UCSD-AML1 (cell line): ENCODE measurements around the gene SFXN1.
"Not testable (repeated sequence)": the region's sequence is repeated elsewhere in the genome, so short reads cannot be mapped to it uniquely, and the experiment has no call there.

Source experiments
- DNase-seq: peaks from one replicate; lab custom pipeline; 2025; ENCODE audit not compliant: unreplicated experiment; lab: John Stamatoyannopoulos, UW

The SFXN1 gene

DNA sequence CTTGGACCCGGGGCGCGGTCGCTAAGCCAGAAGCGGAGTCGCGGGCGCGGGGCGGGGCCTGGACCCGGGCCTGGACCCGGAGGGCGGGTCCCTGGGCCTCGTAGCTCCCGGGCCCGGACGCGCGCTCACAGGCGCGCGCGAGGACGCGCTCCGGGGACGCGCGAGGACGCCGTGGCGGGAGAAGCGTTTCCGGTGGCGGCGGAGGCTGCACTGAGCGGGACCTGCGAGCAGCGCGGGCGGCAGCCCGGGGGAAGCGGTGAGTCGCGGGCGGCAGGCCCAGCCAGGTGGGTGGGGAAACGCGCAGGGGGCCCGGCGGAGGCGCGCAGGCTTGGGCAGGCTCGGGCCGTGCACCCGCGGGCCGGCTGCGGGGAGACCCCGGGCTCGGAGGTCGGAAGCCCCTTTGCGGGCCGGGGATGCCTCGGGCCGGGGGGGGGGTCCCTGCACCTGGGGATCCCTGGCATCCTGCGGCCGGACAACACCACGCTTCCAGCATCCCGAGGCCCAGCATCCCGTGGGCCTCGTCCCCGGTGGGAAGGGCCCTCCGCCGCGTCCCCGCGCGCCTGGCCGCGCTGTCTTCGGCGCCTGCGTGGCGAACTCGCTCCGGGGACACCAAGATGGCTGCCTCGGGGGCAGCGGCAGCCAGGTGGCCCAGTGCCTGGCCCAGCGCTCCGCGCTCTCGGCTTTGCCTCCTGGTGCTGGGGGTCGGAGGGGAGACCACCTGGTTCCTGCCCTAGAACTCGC, at the start of gene SFXN1:
Gene SFXN1, plus strand, starts transcription at position 177 of the 741 bp plus-strand sequence. CDS start 13,544 bp downstream, outside the sequence.
- DNase-seq: peak; percentile 67

GRCh38 chr5:175434800-175435199, 43.6 kb upstream of the SFXN1 start:
- no peak for DNase-seq

DNA sequence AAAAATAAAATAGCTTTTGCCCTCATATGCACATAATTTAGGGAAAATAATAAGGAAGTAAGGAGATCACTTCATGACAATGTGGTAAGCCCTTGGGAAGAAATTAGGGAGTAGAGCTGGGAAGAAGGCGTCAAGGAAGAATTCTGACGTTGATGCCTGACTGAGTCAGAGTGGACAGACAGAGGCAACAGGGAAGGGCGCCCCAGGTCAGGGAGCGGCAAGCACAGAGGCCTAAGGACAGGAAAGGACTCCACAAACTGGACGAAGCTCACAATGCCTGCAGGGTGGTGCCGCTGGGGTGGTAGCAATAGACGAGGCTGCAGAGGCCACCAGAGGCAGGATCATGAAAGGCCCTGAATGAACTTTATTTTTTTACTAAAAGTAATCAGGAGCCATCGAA, 42.0 kb upstream of the SFXN1 start:
- DNase-seq: no peak

DNA sequence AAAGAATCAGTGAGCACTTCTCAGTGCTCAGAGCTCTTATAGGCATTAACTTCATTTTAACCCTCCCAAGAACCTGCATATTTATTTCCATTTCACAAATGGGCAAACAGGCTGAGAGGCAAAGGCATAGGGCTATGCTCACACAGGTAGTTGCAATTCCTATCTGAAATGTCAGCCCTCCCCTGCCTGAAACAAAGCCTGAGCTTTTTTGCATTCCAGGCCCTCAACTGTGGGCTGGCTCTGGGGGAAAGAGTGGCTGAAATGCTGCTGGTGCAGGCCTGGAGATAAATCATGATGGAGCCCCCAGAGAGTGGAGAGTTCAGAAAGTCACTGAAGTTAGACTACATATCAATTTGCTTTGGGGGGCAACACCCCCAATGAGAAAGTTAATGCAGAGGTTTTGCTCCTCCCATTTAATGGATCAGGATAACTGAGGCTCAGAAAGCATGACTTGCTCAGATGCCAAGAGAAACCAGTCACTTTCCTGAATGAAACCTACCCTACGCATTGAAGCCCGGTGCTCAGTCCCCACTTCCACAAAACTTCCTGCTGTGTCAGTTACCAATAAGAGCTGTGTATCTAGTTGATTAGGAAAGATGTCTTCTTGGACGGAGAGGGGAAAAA, 40.0 kb upstream of the SFXN1 start:
- DNase-seq: no peak

DNA sequence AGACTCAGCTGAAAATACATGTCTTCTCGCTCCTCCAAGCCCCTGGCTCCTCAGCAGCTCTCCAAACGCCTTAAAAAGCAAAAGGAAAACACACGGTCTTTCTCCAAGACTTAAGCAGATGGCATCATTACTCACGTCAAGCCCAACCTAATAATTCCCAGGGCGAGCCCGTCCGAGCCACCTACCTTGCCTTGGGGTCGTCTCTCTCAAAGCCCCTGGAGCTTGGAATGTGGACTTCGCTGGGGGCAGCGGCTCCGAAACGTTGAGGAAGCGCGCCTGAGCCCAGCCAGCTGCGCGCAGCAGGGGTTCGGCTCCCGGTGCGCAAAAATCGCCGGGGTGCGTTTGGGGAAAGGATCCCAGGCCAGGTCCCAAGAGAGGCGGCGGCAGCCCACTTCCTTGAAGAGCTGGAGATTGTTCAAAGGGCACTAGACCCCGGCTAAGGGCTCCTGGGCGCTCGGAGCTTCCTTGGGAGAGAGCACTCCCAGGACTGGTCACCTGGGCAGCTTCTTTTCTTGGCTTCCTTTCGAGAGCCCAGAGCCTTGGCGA, 34.8 kb upstream of the SFXN1 start:
- no peak for DNase-seq

- peak; percentile 24 for DNase-seq
These were observed 34.1 kb upstream of the SFXN1 start, which contains the start of gene DRD1 for GRCh38 chr5:175444060-175444904. TSS of gene DRD1 (minus strand) at chr5:175444182. CDS start at chr5:175443099, 1,083 bp downstream.

- no peak for DNase-seq
These were observed 33.4 kb upstream of the SFXN1 start for GRCh38 chr5:175444905-175445456.

DNA sequence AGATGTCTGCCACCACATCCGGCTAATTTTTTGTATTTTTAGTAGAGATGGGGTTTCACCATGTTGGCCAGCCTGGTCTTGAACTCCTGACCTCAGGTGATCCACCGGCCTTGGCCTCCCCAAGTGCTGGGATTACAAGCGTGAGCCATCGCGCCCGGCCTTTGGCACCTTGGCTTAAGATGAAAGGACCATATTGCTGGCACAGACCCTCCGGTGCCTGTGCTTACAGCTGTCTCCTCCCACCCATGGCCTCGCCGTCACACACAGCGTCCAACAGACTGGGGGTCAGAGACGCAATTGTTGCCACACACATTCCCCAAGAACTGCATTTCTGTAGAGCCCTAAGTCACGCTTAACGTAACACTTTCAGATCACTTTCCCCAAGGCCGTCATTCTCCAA, 32.0 kb upstream of the SFXN1 start:
- not testable (repeated sequence) for DNase-seq

- no peak for DNase-seq
These were observed 30.8 kb upstream of the SFXN1 start for GRCh38 chr5:175447571-175447970.

GRCh38 chr5:175448276-175448675, 30.1 kb upstream of the SFXN1 start:
- no peak for DNase-seq

- no peak for DNase-seq
These were observed 26.2 kb upstream of the SFXN1 start for GRCh38 chr5:175452166-175452565.

GRCh38 chr5:175454338-175454737, 24.0 kb upstream of the SFXN1 start:
- not testable (repeated sequence) for DNase-seq

DNA sequence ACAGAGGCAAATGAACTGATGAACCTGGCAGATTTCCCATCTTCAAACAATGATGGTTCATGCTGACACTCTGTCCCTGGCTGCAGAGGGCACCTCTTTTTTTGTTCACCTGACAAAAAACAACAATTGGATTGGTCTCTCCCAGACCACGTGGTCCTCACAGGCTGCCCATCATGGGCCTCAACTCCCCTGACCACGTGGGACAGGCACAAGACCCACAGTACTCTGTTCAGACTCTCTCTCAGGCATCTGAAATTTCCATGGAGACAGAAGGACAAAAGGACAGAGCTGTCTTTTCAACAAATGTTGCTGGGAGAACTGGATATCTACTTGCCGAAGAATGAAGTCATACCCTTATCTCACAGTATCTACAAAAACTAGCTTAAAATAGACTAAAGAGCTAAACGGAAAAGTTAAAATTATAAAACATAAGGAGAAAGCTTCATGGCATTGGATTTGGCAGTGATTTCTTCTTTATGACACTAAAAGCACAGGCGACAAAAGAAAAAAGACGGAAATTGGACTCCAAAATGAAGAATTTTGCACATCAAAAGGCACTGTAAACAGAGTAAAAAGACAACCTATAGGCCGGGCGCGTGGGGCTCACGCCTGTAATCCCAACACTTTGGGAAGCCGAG, 22.1 kb upstream of the SFXN1 start:
- no peak for DNase-seq

DNA sequence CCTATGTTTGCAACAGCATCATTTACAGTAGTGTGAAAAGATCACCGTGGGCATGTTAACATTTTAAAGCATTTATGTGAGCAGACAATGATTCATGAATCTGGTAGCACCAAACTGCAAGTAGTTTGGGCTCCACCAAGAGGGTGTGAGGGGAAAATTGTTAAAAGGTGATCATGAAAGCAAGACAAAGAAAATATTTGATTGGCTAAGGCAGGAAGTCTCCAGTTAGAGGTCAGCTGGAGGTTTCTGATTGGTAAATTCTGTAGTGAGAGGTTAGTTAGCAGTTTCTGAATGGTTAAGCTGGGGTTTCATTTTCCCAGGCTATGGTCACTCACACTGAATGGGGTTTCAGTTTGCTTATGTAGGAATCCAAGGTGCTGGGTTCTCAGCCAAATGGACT, 20.9 kb upstream of the SFXN1 start:
- no peak for DNase-seq

DNA sequence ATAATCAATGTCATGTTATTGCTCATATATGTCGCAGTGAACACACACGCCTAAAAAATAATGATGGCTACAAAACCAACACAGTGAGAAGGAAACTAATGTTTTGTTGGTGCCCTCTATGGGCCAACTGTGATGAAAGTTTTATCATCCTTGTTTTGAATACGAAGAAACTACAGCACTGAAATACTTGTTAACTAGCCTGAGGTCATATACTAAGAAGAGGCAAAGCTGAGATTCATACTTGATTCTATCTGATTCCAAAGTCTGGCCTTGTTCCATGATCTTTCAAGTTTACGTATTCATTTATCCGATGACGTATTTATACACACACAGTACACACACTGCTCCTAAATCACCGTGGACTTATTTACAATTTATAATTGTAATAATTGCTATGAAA, 18.2 kb upstream of the SFXN1 start:
- no peak for DNase-seq

- no peak for DNase-seq
These were observed 17.8 kb upstream of the SFXN1 start for GRCh38 chr5:175460552-175460951.

DNA sequence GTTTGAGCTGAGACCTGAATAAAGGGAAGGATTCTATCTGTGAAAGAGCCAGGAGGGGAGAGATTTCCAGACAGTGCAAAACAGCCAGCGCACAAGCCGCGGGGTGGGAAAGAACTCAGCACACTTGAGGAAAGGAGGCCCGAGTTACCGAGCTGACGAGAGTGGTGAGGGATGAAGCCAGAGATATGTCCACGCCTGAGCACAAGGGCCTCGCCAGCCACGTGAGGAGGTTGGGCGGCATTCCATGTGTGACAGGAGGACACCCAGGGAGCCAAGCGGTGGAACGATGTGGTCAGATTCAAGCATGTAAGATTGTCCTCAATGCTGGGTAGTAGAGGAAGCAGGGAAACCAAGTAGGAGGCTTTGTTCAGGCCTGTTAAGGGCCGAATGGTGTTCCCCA, 17.0 kb upstream of the SFXN1 start:
- no peak for DNase-seq

- no peak for DNase-seq
These were observed 14.7 kb upstream of the SFXN1 start for GRCh38 chr5:175463641-175464040.

DNA sequence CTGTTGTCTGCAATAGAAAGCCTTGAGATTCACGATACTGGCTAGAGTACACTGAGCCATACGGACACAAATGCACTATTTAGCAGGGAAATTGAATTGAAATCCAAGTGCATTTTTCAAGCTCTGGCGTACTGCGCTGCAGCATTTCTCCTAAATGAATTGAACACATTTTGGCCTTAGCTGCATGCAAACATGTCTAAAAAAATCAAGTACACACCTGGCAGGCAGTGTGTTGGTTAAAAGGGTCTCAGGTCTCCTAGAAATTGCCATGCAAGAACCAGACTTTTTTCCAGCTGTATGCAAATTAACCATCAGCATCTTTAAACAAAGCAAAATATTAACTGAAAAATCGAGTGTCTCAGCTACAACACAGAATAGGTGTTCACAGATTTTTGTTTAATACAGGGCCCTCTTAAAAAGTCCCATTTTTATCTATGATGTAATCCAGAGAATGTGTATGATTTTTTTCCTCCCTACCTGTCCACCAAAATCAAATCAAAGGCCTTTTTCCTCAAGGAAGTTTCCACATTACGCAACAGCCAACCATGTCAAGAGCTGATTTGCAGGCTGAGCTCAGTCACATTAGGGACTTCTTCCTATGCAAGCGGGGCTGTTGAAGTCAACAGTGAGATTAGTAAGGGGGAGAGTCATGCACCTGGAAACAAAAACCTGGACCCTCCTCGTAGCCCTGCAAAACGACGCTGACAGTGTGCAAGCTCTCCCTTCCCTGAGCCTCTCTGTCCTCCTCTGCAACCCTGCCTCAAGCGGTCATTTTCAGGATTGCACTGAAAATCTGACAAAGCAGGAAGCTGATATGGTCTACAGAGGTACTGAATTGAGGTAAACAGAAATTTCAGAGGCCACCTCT, 14.1 kb upstream of the SFXN1 start:
- DNase-seq: no peak

DNA sequence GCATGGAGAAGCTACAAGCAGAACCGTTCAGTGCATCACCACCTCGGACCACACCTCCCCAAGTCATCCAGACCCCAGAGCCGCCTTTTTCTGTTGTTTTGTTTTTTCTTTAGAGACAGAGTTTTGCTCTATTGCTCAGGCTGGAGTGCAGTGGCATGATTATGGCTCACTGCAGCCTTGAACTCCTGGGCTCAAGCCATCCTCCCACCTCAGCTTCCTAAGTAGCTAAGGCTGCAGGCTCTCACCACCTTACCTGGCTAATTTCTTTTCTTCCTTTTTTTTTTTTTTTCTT, 13.5 kb upstream of the SFXN1 start:
- DNase-seq: no peak
